Measurements from ENCODE around the gene SLC25A46.
A peak's percentile ranks its signal among the peaks of the same experiment; 100 is the strongest.
"Not testable (repeated sequence)": the region's sequence is repeated elsewhere in the genome, so short reads cannot be mapped to it uniquely, and the experiment has no call there.

Gene SLC25A46

GRCh38 chr5:110757118-110757729 is 18.4 kb downstream of the SLC25A46 start:
- no peak overlapping the region for H3K27ac ChIP-seq
- TF ChIP-seq ZFX (IDR thresholded peaks at IDR 0.05; ENCODE audit: borderline replicate concordance) (no peak), CTCF (IDR thresholded peaks at IDR 0.05) (peak; percentile 75)

GRCh38 chr5:110760158-110760557 is 21.4 kb downstream of the SLC25A46 start:
- H3K27ac ChIP-seq: no peak overlapping the region
- TF ChIP-seq ZFX (IDR thresholded peaks at IDR 0.05; ENCODE audit: borderline replicate concordance) (no peak), CTCF (IDR thresholded peaks at IDR 0.05) (no peak)

GRCh38 chr5:110768138-110768860 is 29.5 kb downstream of the SLC25A46 start:
- no peak for TF ChIP-seq ZFX (IDR thresholded peaks at IDR 0.05; ENCODE audit: borderline replicate concordance)
- no peak for TF ChIP-seq CTCF (IDR thresholded peaks at IDR 0.05)
- no peak overlapping the region for H3K27ac ChIP-seq

- TF ChIP-seq CTCF (IDR thresholded peaks at IDR 0.05): no peak
- TF ChIP-seq ZFX (IDR thresholded peaks at IDR 0.05; ENCODE audit: borderline replicate concordance): no peak
- H3K27ac ChIP-seq: no peak overlapping the region
Measured at GRCh38 chr5:110769000-110769681, 30.3 kb downstream of the SLC25A46 start.

GRCh38 chr5:110770286-110770685 is 31.5 kb downstream of the SLC25A46 start:
- H3K27ac ChIP-seq: no peak overlapping the region

GRCh38 chr5:110784901-110785300 is 46.1 kb downstream of the SLC25A46 start:
- TF ChIP-seq ZFX (IDR thresholded peaks at IDR 0.05; ENCODE audit: borderline replicate concordance): no peak
- TF ChIP-seq CTCF (IDR thresholded peaks at IDR 0.05): no peak
- peak overlapping the region; percentile 41 for H3K27ac ChIP-seq

More at GRCh38 chr5:110770286-110770685, 31.5 kb downstream of the SLC25A46 start:
- TF ChIP-seq CTCF (IDR thresholded peaks at IDR 0.05) (no peak), ZFX (IDR thresholded peaks at IDR 0.05; ENCODE audit: borderline replicate concordance) (no peak)

- TF ChIP-seq ZFX (IDR thresholded peaks at IDR 0.05; ENCODE audit: borderline replicate concordance) (no peak), CTCF (IDR thresholded peaks at IDR 0.05) (no peak)
- peak overlapping the region; percentile 41 for H3K27ac ChIP-seq
Measured at GRCh38 chr5:110785356-110785755, 46.5 kb downstream of the SLC25A46 start.

- H3K27ac ChIP-seq: not testable (repeated sequence)
Measured at GRCh38 chr5:110788006-110788405, 49.2 kb downstream of the SLC25A46 start.
